ENCODE results near the gene OTUD7B. TPM values are rescaled to one million over a fixed set of nuclear protein-coding genes. Genes with fewer than 3 reads are reported as not detected.

The OTUD7B gene
- total RNA-seq, 2 experiments from 2014 or later = 16.1 to 17.3 TPM

DNA sequence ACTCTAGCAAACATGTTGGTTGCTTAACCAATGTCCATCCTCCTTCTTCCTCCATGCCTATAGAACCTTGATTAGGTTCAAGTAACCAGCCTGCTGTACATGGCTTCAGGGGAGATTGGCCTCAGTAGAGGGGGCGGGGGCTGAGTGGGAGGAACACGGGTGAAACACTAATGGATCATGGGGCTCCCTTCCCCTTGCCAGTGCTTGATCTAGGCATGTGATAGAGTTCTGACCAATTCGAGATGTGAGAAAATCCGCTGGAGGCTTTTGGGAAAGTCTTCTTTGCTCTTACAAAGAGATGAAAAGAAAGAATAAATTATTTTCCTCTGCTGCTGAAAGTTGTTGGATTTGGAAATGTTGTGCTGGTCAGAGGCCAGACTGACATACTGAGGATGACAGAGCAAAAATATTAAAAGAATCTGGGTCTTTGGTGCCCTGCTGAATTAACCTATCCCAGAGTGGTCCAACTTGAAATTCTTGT is 5.2 kb upstream of the OTUD7B start:
- ATAC-seq (no peak), DNase-seq (no peak)
- POLR2A ChIA-PET = no interaction called here
- CTCF ChIA-PET = no interaction called here
- Mint-ChIP-seq H3K27me3 (no peaks in the 10 kb centered on the region), H3K4me1 (ENCODE audit: low read depth) (peaks cover 5% of the 10 kb centered on the region), H3K9me3 (no peaks in the 10 kb centered on the region), H3K36me3 (ENCODE audit: low read depth) (no peaks in the 10 kb centered on the region), H3K4me3 (no peak overlapping the region), H3K27ac (no peak overlapping the region)
- TF ChIP-seq, protein P1, sequence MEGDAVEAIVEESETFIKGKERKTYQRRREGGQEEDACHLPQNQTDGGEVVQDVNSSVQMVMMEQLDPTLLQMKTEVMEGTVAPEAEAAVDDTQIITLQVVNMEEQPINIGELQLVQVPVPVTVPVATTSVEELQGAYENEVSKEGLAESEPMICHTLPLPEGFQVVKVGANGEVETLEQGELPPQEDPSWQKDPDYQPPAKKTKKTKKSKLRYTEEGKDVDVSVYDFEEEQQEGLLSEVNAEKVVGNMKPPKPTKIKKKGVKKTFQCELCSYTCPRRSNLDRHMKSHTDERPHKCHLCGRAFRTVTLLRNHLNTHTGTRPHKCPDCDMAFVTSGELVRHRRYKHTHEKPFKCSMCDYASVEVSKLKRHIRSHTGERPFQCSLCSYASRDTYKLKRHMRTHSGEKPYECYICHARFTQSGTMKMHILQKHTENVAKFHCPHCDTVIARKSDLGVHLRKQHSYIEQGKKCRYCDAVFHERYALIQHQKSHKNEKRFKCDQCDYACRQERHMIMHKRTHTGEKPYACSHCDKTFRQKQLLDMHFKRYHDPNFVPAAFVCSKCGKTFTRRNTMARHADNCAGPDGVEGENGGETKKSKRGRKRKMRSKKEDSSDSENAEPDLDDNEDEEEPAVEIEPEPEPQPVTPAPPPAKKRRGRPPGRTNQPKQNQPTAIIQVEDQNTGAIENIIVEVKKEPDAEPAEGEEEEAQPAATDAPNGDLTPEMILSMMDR (IDR thresholded peaks at IDR 0.05) = no peak
- intact Hi-C loops (cut with micrococcal nuclease) = no loop called here

DNA sequence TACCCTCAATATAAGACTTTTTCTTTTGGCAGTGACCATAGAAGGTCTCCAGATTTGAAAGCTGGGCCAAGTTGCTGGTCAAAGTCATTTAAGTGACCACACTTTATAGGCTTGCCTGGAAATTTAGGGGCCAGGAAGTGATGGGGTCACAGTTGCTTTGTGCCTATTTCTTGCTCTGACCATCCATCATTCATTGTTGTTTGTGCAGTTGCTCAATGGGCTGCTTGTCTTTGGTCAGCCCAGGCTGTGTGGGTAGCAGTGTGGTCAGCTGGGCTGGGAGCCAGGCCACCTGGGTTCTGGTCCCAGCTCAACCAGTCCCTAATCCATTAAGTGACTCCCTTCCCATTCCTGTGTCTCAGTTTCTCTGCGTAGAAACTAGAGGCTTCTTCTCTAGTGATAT is 2.1 kb upstream of the OTUD7B start:
- no peaks in the 10 kb centered on the region for H3K27me3 Mint-ChIP-seq
- CTCF ChIA-PET = interaction anchor here (1.4 to 2.1 kb wide), 4 partner anchors 11 to 153 kb away, joined by 3 to 6 read pairs (median 4); no protein-coding TSS in a partner anchor
- peaks cover 13% of the 10 kb centered on the region for H3K36me3 Mint-ChIP-seq (ENCODE audit: low read depth)
- intact Hi-C loops (cut with micrococcal nuclease) = no loop called here
- no peak overlapping the region for H3K4me3 Mint-ChIP-seq
- no peak overlapping the region for H3K27ac Mint-ChIP-seq
- POLR2A ChIA-PET = no interaction called here
- no peaks in the 10 kb centered on the region for H3K9me3 Mint-ChIP-seq
- DNase-seq = no peak
- ATAC-seq = no peak
- TF ChIP-seq, protein P1 (IDR thresholded peaks at IDR 0.05) = no peak
- H3K4me1 Mint-ChIP-seq (ENCODE audit: low read depth) = peaks cover 23% of the 10 kb centered on the region

DNA sequence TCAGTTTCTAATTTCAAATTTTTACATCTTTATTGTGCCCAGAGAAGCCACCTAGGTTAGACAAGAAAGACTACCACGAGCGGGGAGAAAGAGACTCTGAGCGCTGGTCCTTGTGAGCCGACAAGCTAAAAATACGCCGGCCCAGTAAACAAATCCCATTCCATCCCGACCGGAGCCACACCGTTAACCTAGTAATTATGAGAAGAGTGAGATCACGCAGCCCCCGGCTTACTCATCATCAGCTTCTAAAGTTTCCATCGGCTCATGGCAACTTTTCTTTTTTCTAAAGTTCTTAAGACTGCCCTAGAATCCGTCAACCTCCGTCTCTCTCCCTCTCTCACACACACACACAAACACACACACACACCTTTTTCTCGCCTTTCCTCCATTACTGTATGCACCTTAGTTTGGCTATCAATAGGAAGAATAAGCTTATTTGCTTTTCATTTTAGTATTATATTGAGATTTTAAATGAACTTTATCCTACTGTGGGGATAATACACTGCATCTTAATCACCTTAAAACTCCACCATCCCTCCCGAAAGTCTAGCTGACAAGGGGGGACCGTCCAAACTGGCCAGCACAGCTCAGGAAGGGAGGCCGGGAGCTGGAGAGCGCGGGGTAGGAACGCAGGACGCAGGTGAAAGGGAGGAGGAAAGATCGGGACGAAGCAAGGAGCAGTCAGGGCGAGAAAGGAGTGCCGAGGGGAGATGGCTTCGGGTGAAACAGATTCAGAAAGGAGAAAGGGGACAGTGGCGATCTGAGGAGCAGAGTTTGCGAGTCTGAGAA is 728 bp downstream of the OTUD7B start:
- peak; percentile 83 for DNase-seq
- Mint-ChIP-seq H3K9me3 (no peaks in the 10 kb centered on the region), H3K27ac (peak overlapping the region; percentile 94), H3K4me3 (peak overlapping the region; percentile 96), H3K27me3 (no peaks in the 10 kb centered on the region), H3K36me3 (ENCODE audit: low read depth) (peaks cover 24% of the 10 kb centered on the region), H3K4me1 (ENCODE audit: low read depth) (peaks cover 46% of the 10 kb centered on the region)
- TF ChIP-seq, protein P1 (IDR thresholded peaks at IDR 0.05) = no peak
- ChIA-PET POLR2A (interaction anchor here (0.8 to 4.6 kb wide), 13 partner anchors 8 to 226 kb away, joined by 3 to 35 read pairs (median 4); partner anchors contain the start of genes ANP32E, SF3B4 and VPS45), CTCF (interaction anchor here (1.0 to 4.3 kb wide), 4 partner anchors 12 to 178 kb away, joined by 4 to 21 read pairs (median 6); no protein-coding TSS in a partner anchor)
- intact Hi-C loops (cut with micrococcal nuclease) = no loop called here
- peak; percentile 59 for ATAC-seq

DNA sequence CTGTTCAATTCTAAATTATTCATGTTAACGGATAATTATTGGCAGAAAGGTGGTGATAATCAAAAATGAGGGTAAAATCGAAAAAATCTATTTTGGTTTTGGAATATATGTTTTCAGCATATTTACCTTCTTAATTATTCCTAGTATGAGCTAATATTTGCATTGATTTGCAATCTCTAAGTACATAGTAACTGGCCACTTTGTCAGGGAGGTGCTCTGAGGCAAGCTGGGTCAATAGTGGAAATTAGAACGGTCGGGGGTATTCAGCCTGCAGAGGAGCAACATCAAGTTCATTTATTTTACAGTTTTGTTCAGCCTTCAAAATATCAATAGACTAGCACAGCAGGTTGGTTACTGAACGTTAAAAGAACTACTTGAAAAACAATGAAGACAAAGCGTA is 1.8 kb downstream of the OTUD7B start:
- H3K9me3 Mint-ChIP-seq = no peaks in the 10 kb centered on the region
- POLR2A ChIA-PET = interaction anchor here (1.6 to 4.6 kb wide), 4 partner anchors 12 to 227 kb away, joined by 6 to 35 read pairs (median 14); partner anchors contain the start of genes ANP32E and VPS45
- CTCF ChIA-PET = interaction anchor here (1.4 to 4.3 kb wide), 3 partner anchors 11 to 157 kb away, joined by 4 to 21 read pairs (median 5); no protein-coding TSS in a partner anchor
- H3K4me1 Mint-ChIP-seq (ENCODE audit: low read depth) = peaks cover 52% of the 10 kb centered on the region
- no peak overlapping the region for H3K27ac Mint-ChIP-seq
- ATAC-seq (no peak), DNase-seq (no peak)
- no peaks in the 10 kb centered on the region for H3K27me3 Mint-ChIP-seq
- intact Hi-C loops (cut with micrococcal nuclease) = no loop called here
- TF ChIP-seq, protein P1 (IDR thresholded peaks at IDR 0.05) = no peak
- peak overlapping the region; percentile 96 for H3K4me3 Mint-ChIP-seq
- H3K36me3 Mint-ChIP-seq (ENCODE audit: low read depth) = peaks cover 30% of the 10 kb centered on the region

Measured in activated CD8-positive, alpha-beta T cell treated with anti-CD3 and anti-CD28 coated beads for 36 hours (primary cell).